Measurements from ENCODE around the gene PKD2.
A peak's percentile ranks its signal among the peaks of the same experiment; 100 is the strongest.
"Not testable (repeated sequence)": the region's sequence is repeated elsewhere in the genome, so short reads cannot be mapped to it uniquely, and the experiment has no call there.

The PKD2 gene

DNA sequence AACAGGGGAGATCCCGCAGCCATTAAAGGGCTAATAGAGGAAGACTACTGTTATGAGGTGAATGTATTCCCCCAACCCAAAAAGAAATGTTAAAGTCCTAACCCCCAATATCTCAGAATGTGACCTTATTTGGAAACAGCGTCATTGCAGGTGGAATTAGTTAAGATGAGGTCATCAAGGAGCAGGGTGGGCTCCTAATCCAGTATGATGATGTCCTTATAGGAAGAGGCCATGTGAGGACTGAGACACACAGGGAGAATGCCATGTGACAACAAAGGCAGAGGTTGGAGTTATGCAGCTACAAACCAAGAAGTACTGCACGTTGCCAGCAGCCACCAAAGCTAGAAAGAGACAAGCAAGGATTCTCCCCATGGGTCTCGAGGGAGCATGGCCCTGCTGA is 17.7 kb upstream of the PKD2 start:
- DNase-seq = no peak

DNA sequence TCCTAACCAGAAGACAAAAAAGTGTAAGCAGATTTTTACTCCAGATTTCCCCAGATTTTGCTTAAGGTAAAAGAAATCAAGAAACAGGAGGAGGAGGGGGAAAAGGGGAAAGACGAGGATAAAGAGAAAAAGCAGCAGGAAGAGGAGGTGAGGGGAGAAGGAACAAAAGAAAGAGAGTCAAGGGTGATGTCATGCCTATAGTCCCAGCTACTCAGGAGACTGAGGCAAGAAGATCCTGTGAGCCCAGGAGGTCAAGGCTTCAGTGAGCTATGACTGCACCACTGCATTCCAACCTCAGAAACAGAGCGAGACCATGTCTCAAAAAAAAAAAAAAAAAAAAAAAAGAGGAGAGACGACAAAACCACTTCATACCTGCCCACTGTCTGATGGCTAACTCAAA is 12.0 kb upstream of the PKD2 start:
- no peak for DNase-seq

GRCh38 chr4:87999191-87999691 is 8.2 kb upstream of the PKD2 start:
- DNase-seq = not testable (repeated sequence)

DNA sequence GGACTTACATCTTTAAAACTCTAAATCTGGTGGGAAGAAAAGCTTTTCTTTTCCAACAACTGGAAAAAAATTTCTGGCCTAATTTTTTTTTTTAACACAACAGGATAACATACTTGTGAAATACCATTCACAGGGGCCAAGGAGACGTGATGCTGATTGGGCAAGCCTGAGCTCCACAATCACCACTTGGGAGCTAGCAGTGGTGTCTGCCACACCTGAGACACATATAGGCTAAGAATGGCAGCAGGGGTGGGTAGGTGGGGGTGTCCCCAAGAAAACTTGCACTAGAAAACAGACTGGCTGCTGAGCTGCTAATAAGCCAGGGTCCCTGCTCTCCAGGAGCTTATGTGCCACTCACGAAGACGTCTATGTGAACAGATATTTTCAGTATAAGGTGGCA is 5.6 kb upstream of the PKD2 start:
- no peak for DNase-seq

DNA sequence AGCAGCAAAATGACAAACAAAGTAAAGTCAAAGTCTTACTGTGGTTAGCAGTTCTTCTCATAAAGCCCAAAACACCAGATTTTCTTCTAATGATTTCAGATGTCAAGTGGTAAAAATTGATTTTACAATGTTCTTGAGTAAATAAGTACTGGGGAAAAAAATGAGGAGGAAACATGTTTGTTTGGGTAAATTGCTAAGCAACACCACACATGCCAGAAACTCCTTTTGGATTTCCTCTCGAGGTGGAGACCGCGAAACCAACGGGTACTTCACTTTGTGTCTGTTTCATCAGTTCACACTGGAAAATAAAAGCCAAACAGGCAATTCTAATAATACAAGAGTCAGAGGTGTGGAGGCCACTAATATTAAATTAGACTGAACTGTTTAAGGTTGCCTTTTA is 4.6 kb upstream of the PKD2 start:
- DNase-seq = no peak

DNA sequence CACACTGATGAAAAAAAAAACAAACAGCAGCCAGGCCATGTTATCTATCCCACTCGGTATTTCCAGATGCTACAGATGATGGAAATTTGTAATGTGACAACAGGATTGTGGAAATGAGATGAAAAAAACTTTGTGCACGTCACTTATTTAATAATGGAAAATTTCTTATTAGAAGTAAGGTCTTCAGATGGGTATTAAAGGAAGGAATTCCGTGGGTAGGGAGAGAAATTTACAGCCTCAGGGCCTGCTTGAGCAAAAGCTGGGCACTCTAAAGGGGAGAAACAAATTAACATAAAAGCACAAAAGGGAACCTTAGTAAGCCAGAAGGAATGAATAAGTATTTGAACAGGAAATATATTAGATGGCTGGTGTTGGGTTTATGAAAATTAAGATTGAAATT is 4.2 kb upstream of the PKD2 start:
- DNase-seq = no peak

GRCh38 chr4:88005076-88005475 is 2.4 kb upstream of the PKD2 start:
- no peak for DNase-seq

DNA sequence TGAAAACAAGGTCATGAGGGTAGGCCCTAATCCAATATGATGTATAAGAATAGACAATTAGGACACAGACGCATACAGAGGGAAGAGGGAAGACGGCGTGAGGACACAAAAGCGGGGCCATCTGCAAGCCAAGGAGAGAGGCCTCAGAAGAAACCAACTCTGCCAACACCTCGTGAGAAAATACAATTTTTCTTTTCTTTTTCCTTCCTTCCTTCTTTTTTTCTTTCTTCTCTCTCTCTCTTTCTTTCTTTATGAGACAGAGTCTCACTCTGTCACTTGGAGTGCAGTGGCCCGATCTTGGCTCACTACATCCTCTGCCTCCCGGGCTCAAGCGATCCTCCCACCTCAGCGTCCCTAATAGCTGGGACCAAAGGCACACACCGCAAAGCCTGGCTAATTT is 1.5 kb upstream of the PKD2 start:
- no peak for DNase-seq

DNA sequence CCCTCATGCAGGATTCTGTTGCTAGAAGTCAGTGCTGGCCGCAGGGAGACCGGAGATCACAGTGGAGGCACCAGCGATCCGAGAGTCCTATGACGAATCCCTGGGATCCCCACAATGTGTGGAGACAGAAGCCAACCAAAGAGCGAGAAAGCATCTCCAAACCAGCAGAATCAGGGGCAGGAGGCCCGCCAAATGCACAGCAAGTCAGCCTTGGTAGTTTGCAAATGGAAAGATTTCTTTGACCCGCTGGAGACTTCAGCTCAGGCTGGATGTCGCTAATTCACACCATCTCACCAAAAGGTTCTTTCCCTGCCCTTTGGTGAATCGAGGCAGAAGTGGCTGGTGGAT is 505 bp upstream of the PKD2 start:
- no peak for DNase-seq

- peak in 1 of 2 experiments; percentile 24 for DNase-seq
Observed at GRCh38 chr4:88008122-88008742, 797 bp downstream of the PKD2 start.

DNA sequence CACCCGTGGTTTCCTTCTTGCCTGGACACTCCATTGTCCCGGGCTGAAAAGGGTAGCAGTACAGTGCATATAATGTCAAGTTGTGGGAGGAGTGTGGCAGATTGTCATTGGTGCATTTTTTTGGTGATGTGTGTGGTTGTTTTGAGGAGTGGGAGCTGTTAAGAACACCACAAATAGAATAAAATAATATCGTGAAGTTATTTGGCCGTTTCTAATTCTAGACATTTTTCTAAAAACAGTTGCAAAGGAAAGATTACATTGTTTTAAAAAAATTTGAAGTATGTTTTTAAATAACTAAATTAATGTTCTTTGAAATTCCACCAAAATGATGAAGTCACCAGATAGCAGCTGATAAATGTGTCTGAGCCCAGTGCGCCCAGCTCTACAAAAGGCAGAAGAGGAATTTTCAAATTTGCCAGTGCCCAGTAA is 1.3 kb downstream of the PKD2 start:
- DNase-seq = no peak

DNA sequence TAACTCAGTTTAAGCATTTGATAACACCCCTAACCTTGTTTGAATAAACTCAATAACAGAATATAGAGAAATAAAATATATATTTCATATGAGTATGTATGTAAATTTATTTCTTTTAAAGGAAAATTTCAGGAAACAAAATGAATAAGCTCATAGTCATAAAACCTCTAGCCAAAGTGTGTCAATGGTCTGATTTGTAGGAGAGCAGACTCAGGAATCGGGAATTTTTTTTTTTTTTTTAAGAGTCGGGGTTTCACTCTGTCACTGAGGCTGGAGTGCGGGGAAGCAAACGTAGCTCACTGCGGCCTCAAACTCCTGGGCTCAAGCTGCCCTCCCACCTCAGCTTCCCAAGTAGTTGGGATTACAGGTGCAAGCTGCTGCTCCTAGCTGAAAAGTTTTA is 2.4 kb downstream of the PKD2 start:
- no peak for DNase-seq

- DNase-seq = no peak
Observed at GRCh38 chr4:88010966-88011365, 3.5 kb downstream of the PKD2 start.

GRCh38 chr4:88012647-88013046 is 5.2 kb downstream of the PKD2 start:
- no peak for DNase-seq

GRCh38 chr4:88014386-88014905 is 7.0 kb downstream of the PKD2 start:
- no peak for DNase-seq

DNA sequence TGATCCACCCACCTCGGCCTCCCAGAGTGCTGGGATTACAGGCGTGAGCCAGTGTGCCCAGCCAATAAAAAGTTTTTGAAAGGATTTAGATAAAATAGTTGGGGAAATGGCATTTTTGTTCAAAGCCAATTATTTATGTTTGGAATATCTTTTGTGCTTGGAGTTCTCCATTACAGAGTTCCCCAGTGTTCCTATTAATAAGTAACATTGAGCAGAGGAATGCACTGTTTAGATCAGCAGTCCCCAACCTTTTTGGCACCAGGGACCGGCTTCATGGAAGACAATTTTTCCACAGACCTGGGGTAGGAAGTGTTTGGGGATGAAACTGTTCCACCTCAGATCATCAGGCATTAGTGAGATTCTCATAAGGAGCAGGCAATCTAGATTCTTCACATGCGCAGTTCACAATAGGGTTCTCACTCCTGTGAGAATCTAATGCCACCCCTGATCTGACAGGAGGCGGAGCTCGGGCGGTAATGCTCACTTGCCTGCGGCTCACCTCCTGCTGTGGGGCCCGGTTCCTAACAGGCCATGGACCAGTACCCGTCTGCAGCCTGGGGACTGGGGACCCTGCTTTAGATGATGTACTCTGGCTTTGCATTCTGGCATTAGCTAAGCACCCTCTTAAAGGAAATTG is 8.3 kb downstream of the PKD2 start:
- DNase-seq = no peak

DNA sequence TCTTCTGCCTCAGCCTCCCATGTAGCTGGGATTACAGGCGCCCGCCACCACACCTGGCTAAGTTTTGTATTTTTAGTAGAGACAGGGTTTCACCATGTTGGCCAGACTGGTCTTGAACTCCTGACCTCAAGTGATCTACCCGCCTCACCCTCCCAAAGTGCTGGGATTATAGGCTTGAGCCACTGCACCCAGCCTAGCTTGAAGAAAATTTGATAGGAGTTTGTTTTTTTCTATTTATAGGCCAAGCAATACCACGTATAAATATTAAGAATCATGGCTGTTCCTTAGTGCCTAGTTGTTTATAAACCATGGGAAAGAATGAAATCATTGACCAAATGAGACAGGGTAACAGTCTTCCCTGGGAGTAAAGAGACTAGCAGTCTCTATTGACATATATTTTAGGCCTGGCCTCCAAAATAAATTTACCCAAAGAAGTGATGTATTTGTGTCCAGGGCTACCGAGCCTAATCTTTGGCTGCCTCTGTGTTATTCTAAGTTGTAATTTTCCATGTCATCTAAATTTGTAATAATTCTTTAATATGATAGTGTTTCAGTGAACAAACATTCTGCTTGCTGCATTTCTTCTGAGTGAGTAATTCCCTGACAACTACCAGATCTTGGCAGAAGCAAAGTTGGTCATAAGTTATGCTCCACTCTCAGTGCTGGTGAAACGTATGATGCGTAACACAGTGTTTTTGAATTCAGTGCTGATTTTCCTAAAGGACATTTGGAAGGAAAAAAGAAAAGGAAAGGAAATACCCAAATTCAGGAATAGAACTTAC is 10.3 kb downstream of the PKD2 start:
- DNase-seq = no peak

DNA sequence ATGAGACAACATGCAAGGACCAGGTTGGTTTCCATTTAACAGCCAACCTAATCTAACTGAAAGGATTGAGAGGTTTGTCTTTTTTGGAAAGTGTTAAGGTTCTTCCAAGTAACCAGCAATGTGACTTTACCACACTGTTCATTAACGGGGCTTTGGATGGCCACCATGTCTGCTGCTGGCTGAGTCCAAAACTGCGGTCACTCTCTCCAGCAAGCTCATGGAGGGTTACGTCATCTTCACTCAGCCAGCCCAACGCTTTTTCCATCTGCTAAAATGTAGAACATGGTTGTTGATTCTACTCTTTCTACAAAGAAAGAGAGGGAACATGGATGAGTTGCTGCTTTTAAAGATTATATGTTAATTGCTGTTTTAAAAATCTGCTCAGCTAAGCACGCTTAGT is 11.0 kb downstream of the PKD2 start:
- DNase-seq = no peak

DNA sequence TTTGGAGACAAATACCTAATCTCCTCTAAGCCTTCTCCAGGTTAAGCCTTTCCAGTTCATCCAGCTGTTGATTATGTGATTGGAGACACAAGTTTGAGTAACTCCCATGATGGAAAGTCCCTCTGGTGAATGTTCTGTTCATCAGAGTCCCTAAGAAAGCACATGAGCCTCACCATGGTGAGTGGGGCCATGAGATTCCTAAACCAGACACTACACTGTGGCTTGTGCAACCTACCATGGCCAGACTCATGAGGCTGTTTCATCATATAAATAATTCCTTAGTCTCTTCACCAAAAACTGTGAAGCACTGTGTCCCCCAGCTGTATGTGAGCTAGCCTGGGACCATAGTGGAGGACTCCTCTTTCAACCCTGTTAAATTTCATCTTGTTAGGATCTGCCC is 14.4 kb downstream of the PKD2 start:
- no peak for DNase-seq

DNA sequence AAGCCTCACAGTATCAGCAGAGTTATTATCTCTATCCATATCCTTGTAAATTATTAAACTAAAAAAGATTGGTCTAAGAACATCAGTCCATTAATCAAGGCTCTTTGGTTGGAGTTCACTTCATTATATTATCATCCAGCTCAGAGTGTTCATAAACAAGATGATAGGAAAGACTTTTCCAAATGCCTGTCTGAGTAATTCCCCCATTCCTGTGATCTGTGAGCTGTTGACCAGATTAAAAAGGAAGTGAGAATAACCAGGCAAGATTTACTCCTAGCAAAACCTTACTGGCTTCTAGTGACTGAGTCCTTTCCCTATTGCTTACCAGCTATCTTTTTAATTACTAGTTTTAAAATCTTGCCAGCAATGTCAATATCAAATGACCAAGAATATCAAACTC is 14.9 kb downstream of the PKD2 start:
- no peak for DNase-seq

DNA sequence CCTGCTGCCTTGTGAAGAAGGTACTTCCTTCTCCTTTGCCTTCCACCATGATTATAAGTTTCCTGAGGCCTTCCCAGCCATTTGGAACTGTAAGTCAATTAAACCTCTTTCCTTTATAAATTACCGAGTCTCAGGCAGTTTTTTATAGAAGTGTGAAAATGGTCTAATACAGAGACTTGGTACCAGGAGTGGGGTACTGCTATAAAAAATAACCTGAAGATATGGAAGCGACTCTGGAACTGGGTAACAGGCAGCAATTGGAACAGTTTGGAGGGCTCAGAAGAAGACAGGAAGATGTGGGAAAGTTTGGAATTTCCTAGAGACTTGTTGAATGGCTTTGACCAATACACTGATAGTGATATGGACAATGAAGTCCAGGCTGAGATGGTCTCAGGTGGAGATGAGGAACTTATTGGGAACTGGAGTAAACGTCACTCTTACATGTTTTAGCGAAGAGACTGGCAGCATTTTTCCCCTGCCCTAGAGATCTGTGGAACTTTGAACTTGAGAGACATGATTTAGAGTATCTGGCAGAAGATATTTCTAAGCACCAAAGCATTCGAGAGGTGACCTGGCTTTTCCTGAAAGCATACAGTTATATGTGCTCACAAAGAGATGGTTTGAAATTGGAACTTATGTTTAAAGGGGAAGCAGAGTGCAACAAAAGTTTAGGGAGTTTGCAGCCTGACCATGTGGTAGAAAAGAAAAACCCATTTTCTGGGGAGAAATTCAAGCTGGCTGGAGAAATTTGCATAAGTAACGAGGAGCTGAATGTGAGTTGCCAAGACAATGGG is 18.6 kb downstream of the PKD2 start:
- not testable (repeated sequence) for DNase-seq

DNA sequence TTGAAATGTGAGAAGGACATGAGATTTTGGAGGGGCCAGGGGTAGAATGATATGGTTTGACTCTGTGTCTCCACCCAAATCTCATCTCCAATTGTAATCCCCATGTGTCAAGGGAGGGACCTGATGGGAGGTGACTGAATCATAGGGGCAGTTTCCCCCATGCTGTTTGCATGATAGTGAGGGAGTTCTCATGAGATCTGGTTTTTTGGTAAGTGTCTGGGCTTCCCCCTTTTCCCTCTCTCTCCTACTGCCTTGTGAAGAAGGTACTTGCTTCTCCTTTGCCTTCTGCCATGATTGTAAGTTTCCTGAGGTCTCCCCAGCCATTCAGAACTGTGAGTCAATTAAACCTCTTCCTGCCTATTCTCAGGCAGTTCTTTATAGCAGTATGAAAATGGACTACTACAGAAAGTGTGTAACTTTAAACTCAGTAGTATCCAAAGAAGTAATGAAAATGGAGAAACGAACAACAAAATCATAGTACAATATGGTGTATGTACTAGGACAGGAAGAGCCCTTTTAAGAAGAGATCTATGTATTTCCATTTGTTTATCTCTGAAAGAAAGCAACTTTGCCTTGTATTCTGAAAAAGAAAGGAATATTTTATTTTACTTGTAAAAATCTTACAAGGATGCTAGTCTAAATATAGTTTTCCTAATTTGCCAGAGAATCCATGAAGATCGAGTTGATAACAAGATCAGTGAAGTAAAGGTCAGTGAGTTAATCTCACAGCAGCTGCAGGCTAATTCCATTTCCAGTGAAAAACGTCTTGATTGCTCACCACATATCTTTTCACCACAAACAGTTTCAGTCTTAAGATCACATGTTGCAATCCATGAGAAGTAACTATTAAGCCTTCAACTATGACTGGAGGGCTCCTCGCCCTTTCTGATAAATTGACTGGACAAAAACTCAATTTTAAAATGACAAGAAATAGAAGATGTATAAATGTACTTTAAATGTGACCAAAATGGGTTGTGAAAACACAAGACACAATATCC is 20.5 kb downstream of the PKD2 start:
- DNase-seq = no peak
